Measurements from ENCODE around the gene FBXO34. TPM values are rescaled to one million over a fixed set of nuclear protein-coding genes. Genes with fewer than 3 reads are reported as not detected.

FBXO34 gene
- total RNA-seq, 4 donors from 2014 or later: 29.7 to 48.1 (median 37.3) TPM

DNA sequence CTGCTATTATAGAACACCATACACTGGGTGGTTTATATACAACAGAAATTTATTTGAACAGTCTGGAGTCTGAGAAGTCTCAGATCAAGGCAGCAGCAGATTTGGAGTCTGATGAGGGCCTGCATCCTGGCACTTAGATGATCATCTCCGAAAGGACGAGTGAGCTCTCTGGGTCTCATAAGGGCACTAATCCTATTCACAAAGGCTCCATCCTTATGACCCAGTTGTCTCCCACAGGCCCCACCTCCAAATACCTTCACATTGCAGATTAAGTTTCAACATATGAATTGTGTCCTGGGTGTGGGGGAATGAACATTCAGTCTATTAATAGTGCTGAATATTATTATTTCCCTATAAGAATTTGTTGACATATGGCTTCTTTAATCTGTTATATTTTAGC, 53.6 kb downstream of the FBXO34 start:
- DNase-seq (ENCODE audit: low spot score in 2 of 2): no peak
- intact Hi-C loops (cut with DNase I; ENCODE audit: low total_unique reads): no loop called here
- no peak for TF ChIP-seq POLR2A (IDR thresholded peaks at IDR 0.05)
- no peak overlapping the region for H3K4me3 ChIP-seq (ENCODE audit: low read depth, poor library complexity, severe bottlenecking)
- WGBS, 2 donors: 96 to 100% methylated on average over 2 of the region's 2 CpGs

GRCh38 chr14:55327179-55327578, 56.0 kb downstream of the FBXO34 start:
- WGBS, 2 donors: 81 to 88% methylated on average over 1 of the region's 1 CpG

GRCh38 chr14:55328317-55328716, 57.1 kb downstream of the FBXO34 start:
- no peak for DNase-seq (ENCODE audit: low spot score in 2 of 2)
- intact Hi-C loops (cut with DNase I; ENCODE audit: low total_unique reads): no loop called here
- WGBS, 2 donors: 80 to 86% methylated on average over 3 of the region's 3 CpGs
- no peak overlapping the region for H3K4me3 ChIP-seq (ENCODE audit: low read depth, poor library complexity, severe bottlenecking)
- no peak for TF ChIP-seq CTCF (IDR thresholded peaks at IDR 0.05)

More at GRCh38 chr14:55327179-55327578, 56.0 kb downstream of the FBXO34 start:
- DNase-seq (ENCODE audit: low spot score in 2 of 2): no peak
- no peak for TF ChIP-seq POLR2A (IDR thresholded peaks at IDR 0.05)
- TF ChIP-seq CTCF (IDR thresholded peaks at IDR 0.05): no peak
- no peak overlapping the region for H3K4me3 ChIP-seq (ENCODE audit: low read depth, poor library complexity, severe bottlenecking)
- intact Hi-C loops (cut with DNase I; ENCODE audit: low total_unique reads): no loop called here

GRCh38 chr14:55329999-55330710, 58.9 kb downstream of the FBXO34 start:
- 69 to 74% methylated on average over 6 of the region's 6 CpGs for WGBS, 2 donors
- no peak overlapping the region for H3K4me3 ChIP-seq (ENCODE audit: low read depth, poor library complexity, severe bottlenecking)
- DNase-seq (ENCODE audit: low spot score in 2 of 2): no peak
- TF ChIP-seq POLR2A (IDR thresholded peaks at IDR 0.05) (no peak), CTCF (IDR thresholded peaks at IDR 0.05) (no peak)
- intact Hi-C loops (cut with DNase I; ENCODE audit: low total_unique reads): no loop called here

DNA sequence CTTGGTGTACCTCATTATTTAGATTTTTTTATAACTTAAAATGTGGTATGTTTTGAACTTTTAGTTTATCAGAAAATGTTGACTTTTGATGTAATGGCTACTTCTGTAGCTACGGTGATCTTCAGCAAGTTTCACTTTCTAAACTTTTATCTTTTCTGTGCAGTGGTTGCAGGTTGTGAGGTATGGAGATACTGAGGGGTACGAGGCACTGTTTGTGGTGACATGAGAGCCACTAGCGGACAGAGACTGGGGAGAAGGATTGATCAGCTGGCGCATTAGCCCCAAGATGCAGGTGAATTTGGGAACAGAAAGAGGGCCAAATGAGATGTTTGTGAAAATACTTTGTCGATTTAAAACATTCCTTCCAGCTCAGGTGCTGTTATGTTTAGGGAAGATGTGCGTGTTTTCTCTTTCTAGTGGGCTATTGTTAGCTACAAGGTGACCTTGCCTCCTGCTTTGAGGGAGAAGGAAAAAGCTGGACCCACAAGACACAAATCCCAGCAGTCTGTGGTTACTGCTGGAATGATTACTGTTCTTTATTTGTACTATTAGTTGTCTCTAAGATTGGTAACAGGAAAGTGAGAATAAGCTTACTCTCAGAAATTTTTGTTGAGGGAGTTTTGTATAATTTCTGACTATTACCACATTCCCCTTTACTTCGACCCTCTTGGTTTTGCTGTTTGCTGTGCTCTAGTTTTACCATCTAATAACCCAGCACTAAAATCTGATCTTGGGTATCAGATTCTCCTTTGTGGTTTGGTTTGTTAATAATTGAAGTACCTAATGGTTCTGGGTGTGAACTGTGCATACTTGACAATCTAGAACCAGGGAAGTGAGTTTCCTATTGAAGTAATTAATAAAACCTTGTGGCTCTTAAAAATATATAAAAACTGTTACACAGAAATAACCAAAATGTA, 61.7 kb downstream of the FBXO34 start:
- DNase-seq (ENCODE audit: low spot score in 2 of 2): no peak
- WGBS, 2 donors: 85 to 88% methylated on average over 7 of the region's 7 CpGs
- no peak for TF ChIP-seq POLR2A (IDR thresholded peaks at IDR 0.05)
- intact Hi-C loops (cut with DNase I; ENCODE audit: low total_unique reads): no loop called here
- no peak overlapping the region for H3K4me3 ChIP-seq (ENCODE audit: low read depth, poor library complexity, severe bottlenecking)

GRCh38 chr14:55333711-55334485, 62.7 kb downstream of the FBXO34 start:
- no peak for DNase-seq (ENCODE audit: low spot score in 2 of 2)
- WGBS, 2 donors: 65% methylated on average over 4 of the region's 4 CpGs
- TF ChIP-seq POLR2A (IDR thresholded peaks at IDR 0.05): no peak
- TF ChIP-seq CTCF (IDR thresholded peaks at IDR 0.05): no peak
- intact Hi-C loops (cut with DNase I; ENCODE audit: low total_unique reads): no loop called here
- no peak overlapping the region for H3K4me3 ChIP-seq (ENCODE audit: low read depth, poor library complexity, severe bottlenecking)
